ENCODE data around the gene OSCAR.

DNA sequence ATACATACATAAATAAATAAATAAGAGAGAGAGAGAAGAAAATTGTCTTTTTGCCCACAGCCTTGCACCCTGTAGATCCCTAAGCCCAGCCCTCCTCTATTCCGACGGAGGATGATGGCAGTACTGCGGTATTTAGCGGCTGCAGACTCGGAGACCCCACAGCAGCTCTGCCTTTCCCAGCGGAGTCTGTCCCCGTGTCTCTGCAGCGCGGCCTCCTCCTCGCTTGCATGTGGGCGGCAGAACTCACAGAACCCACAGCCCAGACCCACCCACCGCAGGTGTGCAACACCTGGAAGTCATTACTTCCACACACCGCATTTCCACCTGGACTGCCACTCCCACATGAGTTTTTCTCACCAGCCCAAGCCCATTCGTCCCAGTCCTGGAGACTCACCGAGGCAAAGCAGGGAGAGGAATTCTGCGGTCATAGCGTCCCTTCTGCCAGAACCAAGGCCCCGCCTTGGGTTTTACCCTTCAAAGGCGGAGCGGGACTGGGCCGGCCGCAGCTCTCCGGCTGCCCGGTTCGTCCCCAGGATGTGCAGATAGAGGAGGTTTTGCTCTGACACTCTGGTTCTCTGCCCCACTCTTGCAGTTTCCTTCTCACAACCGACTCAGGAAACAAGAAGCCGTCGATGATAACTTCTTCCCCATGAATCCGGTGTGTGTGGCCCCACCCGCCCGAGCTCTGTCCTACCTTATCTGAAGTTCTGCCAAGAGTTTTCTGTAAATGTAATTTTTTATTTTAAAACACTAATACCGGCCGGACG is 37.1 kb downstream of the OSCAR start, which contains the start of gene VSTM1:
- TF ChIP-seq, protein P1, sequence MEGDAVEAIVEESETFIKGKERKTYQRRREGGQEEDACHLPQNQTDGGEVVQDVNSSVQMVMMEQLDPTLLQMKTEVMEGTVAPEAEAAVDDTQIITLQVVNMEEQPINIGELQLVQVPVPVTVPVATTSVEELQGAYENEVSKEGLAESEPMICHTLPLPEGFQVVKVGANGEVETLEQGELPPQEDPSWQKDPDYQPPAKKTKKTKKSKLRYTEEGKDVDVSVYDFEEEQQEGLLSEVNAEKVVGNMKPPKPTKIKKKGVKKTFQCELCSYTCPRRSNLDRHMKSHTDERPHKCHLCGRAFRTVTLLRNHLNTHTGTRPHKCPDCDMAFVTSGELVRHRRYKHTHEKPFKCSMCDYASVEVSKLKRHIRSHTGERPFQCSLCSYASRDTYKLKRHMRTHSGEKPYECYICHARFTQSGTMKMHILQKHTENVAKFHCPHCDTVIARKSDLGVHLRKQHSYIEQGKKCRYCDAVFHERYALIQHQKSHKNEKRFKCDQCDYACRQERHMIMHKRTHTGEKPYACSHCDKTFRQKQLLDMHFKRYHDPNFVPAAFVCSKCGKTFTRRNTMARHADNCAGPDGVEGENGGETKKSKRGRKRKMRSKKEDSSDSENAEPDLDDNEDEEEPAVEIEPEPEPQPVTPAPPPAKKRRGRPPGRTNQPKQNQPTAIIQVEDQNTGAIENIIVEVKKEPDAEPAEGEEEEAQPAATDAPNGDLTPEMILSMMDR (IDR thresholded peaks at IDR 0.05 in 8 of 11, conservative IDR thresholded peaks at IDR 0.05 in 3 of 11), result no peak
- TF ChIP-seq POLR2AphosphoS5 (IDR thresholded peaks at IDR 0.05) (no peak), POLR2A (IDR thresholded peaks at IDR 0.05) (no peak)
